HG02610 (cell line): ENCODE data around the gene ZBTB20.

Source experiments
- ATAC-seq: cut with Tn5 transposase; IDR thresholded peaks from one replicate; pipeline ENCODE4 v1.9.1; 2021; ENCODE audit warnings: mild to moderate bottlenecking, moderate library complexity; ENCODE audit not compliant: unreplicated experiment

Gene ZBTB20

DNA sequence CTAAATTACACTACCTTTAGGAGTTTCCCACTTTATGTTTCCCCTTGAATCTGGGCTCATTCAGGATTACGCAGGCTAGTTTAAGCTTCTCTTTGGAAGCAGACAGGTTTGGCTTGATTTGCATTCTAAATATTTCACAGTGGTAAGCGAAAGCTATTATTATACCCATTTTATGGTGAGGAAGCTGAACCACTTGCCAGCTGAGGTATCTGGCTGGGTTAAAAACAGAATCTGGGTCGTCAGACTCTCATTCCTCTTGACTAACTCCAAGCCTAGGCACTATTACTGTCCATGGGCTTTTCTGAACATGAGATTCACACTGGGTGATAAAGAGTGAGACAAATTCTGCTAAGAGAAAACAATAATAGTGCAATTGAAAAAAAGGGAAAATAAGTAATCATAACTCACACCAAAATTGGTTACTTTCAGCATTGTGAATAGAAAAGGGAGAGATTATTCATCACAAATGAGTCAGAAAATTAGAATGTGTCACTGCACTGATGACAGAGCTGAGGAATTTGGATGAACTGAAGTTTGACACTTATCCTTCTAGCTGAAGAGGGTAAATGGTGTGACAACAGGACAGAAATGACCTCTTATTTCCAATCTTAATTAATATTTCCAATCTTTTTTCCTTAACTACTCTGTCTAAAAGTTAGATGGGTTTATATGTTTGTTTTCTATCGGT lies 642.0 kb downstream of the ZBTB20 start:
- no peak for ATAC-seq

GRCh38 chr3:114502204-114502603 lies 644.9 kb downstream of the ZBTB20 start:
- no peak for ATAC-seq

- peak; percentile 54 for ATAC-seq
These were observed 647.1 kb downstream of the ZBTB20 start for GRCh38 chr3:114499976-114500375.

- peak; percentile 63 for ATAC-seq
These were observed 648.3 kb downstream of the ZBTB20 start for GRCh38 chr3:114498539-114499370.

GRCh38 chr3:114496874-114497273 lies 650.2 kb downstream of the ZBTB20 start:
- no peak for ATAC-seq

DNA sequence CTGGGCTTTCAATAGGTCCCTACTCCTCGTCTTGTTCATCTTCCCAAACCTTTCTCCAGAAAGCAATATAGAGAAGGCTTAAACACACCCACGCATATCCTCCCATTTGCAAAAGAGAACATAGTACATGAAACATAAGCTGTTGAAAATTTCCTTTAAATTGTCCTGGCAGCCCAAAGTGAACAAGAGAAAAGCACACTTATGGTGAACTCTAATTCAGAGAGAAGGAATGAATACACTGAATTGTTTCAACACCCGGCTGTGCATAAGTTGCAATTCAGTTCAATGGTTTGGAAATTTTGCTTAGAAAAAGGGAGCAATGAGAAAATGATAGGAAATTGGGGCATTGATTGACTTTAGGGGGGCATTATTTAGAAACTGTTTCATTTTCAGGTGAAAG lies 650.6 kb downstream of the ZBTB20 start:
- ATAC-seq = no peak

DNA sequence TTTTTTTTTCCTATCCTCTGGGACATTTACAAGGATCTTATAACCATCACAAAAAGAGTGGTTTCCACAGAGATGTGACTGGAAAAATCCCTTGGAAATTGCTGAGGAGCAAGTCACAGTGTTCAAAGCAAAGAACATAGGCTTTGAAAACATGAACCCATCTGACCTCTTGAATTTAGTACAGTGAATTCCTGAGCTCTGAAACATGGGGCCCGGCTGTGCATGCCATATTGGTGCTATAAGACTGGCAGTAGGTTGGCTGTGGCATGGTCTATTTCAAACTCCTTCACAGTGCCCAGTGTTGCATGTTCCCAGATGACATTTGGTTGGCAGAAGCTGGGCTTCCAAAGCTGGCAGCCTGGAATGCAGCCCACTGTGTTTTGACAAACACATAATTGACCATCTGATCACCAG lies 651.1 kb downstream of the ZBTB20 start:
- ATAC-seq = no peak

DNA sequence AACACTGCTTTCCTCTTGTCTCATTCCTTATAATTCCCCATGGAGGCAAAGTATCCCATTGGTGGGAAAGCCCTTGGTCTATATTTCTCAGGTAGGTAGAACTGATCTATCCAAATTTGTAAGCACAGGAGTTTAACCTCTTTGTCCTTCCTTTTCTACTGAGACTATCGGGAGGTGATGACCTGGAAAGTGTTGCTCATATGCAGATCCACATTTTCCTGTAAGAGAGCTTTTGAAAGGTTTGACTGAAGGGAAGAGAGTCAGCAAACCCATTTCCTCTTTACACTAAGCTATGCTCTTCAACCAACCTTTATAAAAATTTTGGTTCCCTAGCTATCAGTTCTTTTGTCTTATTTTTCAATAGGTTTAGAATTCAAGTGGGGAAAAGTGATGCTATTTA lies 652.6 kb downstream of the ZBTB20 start:
- ATAC-seq = no peak

- no peak for ATAC-seq
These were observed 656.3 kb downstream of the ZBTB20 start for GRCh38 chr3:114490829-114491228.

- ATAC-seq = no peak
These were observed 659.6 kb downstream of the ZBTB20 start for GRCh38 chr3:114487502-114487901.

- ATAC-seq = no peak
These were observed 662.2 kb downstream of the ZBTB20 start for GRCh38 chr3:114484919-114485318.

- ATAC-seq = no peak
These were observed 666.0 kb downstream of the ZBTB20 start for GRCh38 chr3:114481113-114481512.

- ATAC-seq = no peak
These were observed 666.6 kb downstream of the ZBTB20 start for GRCh38 chr3:114480442-114480841.

- ATAC-seq = no peak
These were observed 668.3 kb downstream of the ZBTB20 start for GRCh38 chr3:114478801-114479200.

GRCh38 chr3:114476511-114476910 lies 670.6 kb downstream of the ZBTB20 start:
- no peak for ATAC-seq

DNA sequence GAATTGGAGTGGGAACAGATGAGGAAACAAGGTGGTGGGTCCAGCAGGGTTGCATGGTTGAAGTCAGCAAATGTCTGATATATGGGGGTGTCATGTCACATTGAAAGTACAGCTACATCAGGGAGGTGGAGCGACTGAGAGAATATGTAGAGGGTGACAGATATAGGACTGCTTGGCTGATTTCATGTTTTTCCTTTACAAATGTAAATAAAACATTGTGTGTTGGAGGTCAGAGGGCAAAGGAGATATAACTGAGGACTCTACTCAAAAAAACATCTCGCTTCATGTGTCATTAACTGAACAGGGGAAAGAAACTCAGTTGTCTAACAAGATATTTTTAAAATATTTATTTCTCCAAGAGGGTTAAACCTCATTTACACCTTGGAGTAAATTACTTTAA lies 675.6 kb downstream of the ZBTB20 start:
- no peak for ATAC-seq

DNA sequence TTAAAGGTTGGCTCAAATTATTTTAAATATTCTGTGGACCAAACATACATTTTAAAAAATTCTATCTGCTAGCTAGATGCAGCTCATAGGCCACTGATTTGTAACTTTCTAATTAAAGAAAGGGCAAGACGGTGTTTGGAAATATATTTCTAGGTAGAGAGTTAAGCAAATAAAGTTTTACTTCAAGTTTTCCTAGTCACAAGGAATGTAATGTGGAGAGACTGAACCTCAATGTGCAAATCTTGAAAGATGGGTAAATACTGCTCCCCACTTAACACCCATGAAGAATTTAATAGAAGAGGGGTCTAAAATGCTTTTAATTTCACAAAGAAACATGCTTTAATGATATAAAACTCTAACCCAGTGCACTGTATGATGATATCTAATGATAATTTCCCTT lies 678.0 kb downstream of the ZBTB20 start:
- no peak for ATAC-seq

DNA sequence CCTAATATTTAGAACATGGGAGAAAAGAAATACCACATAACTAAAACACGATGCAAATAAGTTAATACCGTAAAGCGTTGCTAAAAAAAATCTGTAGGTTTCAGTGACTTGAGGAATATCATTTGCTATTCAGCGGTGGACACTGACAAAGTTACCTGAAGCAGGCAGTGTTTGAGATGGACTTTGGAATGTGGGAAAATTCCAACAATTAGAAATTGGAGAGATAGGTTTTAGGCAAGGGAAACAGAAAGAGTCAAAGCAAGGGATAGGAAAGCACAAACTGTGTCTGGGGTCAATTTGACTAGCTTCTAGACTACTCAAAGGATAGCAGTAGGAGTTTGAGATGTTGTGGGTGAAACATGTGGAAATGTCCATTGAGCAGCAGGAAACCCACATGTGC lies 680.3 kb downstream of the ZBTB20 start:
- ATAC-seq = no peak

GRCh38 chr3:114466251-114466650 lies 680.8 kb downstream of the ZBTB20 start:
- no peak for ATAC-seq

GRCh38 chr3:114464548-114464947 lies 682.5 kb downstream of the ZBTB20 start:
- peak; percentile 97 for ATAC-seq

DNA sequence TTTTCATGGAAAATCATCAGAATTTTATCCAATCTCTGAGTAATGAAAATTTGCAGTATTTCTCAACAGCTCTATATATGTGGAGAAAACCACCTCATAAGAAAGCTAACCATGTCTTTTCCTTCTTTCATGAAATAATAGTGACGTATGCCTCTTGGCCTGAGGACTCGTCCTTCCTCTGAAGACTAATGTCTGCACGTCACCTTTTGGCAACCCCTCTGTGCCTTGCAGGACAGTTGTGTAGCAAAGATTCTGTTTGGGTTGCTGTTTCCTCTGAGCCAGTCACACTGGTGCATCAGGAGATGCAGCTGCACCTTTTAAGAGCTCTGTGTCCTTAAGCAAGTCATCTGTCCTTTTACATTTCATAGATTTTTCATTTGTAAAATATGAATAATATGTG lies 684.3 kb downstream of the ZBTB20 start:
- ATAC-seq = no peak

DNA sequence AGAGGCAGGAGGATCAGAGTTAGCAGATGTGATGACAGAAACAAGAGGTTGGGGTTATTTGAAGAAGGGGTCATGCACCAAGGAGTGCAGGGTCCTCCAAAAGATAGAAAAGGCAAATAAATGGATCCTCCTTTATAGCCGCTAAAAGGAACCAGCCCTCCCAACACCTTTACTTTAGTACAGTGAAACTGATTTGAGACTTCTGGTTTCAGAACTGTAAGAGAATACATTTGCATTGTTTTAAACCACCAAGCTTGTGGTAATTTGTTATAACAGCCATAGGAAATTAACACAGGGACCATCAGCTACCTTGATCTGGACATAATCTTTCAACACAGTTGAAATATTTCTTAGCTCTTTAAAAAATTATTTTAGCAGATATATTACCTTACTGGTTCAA lies 686.6 kb downstream of the ZBTB20 start:
- peak; percentile 28 for ATAC-seq
